Spleen (tissue), 11 donors: ENCODE measurements around the gene HLA-DMB. TPM values are rescaled to one million over a fixed set of nuclear protein-coding genes. Genes with fewer than 3 reads are reported as not detected.
A peak's percentile ranks its signal among the peaks of the same experiment; 100 is the strongest.

Experiments
- DNase-seq: peaks from one replicate; pipeline ENCODE4 v3.0.0-alpha.2; 2020
- H3K27ac ChIP-seq, 8 donors: fragments of 200-600 bp; sonication (generic) in 7 of 8; 1 replicate in 4 of 8; 2 replicates in 4 of 8; pipeline versions ENCODE4 v1.5.0 to v1.8.0; 2016 to 2021; ENCODE audit warnings: inconsistent platforms in 4 of 8, mild to moderate bottlenecking in 4 of 8, moderate library complexity in 1 of 8
- H3K27me3 ChIP-seq, 7 donors: fragments of 200-600 bp; sonication (generic) in 6 of 7; replicated peaks in 1 of 7; 1 replicate in 4 of 7; 2 replicates in 3 of 7; pipeline versions ENCODE4 v1.5.0 to v1.8.0; 2016 to 2021; ENCODE audit warnings: inconsistent platforms in 3 of 7, mild to moderate bottlenecking in 1 of 7
- H3K36me3 ChIP-seq, 6 donors: fragments of 200-600 bp; sonication (generic) in 5 of 6; 1 replicate in 4 of 6; 2 replicates in 2 of 6; pipeline versions ENCODE4 v1.5.0 to v1.8.0; 2016 to 2021; ENCODE audit warnings: inconsistent platforms in 2 of 6
- H3K4me1 ChIP-seq, 6 donors: fragments of 200-600 bp; sonication (generic) in 5 of 6; 1 replicate in 3 of 6; 2 replicates in 3 of 6; pipeline versions ENCODE4 v1.5.0 to v1.8.0; 2016 to 2021; ENCODE audit warnings: inconsistent platforms in 3 of 6
- H3K4me3 ChIP-seq, 8 donors: fragments of 200-600 bp; sonication (generic) in 7 of 8; 1 replicate in 4 of 8; 2 replicates in 4 of 8; pipeline versions ENCODE4 v1.5.0 to v1.8.0; 2016 to 2021; ENCODE audit warnings: inconsistent platforms in 4 of 8, mild to moderate bottlenecking in 4 of 8, moderate library complexity in 2 of 8
- H3K9me3 ChIP-seq, 8 donors: fragments of 200-600 bp; sonication (generic) in 7 of 8; 1 replicate in 4 of 8; 2 replicates in 4 of 8; pipeline versions ENCODE4 v1.5.0 to v1.8.0; 2016 to 2021; ENCODE audit warnings: inconsistent platforms in 4 of 8
- POLR2A ChIP-seq, 3 donors: fragments of 450-650 bp; IDR thresholded peaks; one replicate each; pipeline ENCODE4 v1.5.1; 2017; ENCODE audit warnings: antibody characterized with exemption in 3 of 3, mild to moderate bottlenecking in 1 of 3
- POLR2AphosphoS5 ChIP-seq, 3 donors: sonication (generic); formaldehyde crosslinking; IDR thresholded peaks; one replicate each; pipeline ENCODE4 v1.5.1; 2017; ENCODE audit warnings: antibody characterized with exemption in 3 of 3
- WGBS, 5 donors: extraction: QIAGEN DNeasy Blood & Tissue Kit in 3 of 5; methylation state at CpG; one replicate each; pipeline versions ENCODE4 v1.1.5 to v1.1.7; 2013 to 2018; 5-methylcytosine and 5-hydroxymethylcytosine counted together
- intact Hi-C: fragments of 100-400 bp; cut with DNase I; formaldehyde crosslinking; loops from one replicate; pipeline ENCODE4 v1.15.0; 2023; ENCODE audit warnings: low total_unique reads
- polyA plus RNA-seq, 3 donors: library from polyadenylated mRNA; stranded (reverse); fragments of 200-250 nt; gene quantifications; one replicate each; pipeline ENCODE4 v1.2.1, GENCODE V29; 2013
- total RNA-seq, 7 donors: library from RNA; depleted of rRNA in 3 of 7; stranded (reverse); fragments of >200 nt in 3 of 7; fragmentation: NEBNext Ultra II Directional in 4 of 7; extraction: Animal tissue kit (Norgen Biotek cat#: 25700) in 4 of 7; gene quantifications; one replicate each; pipeline versions ENCODE4 v1.1.0 to v1.2.1, GENCODE V29; 2016 to 2021
- TF ChIP-seq, protein P1 (sequence below), 11 experiments: fragments of 200-600 bp in 7 of 11; fragments of 450-650 bp in 4 of 11; sonication (generic) in 4 of 11; IDR thresholded peaks in 8 of 11; conservative IDR thresholded peaks in 3 of 11; 1 replicate in 7 of 11; 2 replicates in 4 of 11; pipeline versions ENCODE4 v1.4.0 to v1.8.0; 2016 to 2021; ENCODE audit warnings: antibody characterized with exemption in 11 of 11, inconsistent platforms in 4 of 11, mild to moderate bottlenecking in 1 of 11
- donor health status: healthy with polysubstance abuse.
- donor health status: DM: no; HTN: no; CAD: no; lungs with moderate emphysema.
- donor health status: DM: no; HTN: no; CAD: no.
- donor health status: Bipolar disorder and iron deficiency.
- donor health status: healthy.
- donor health status: DM: no; HTN: no; CAD: no.
- donor health status: DM: yes; HTN: yes; CAD: no.

The HLA-DMB gene
- total and polyA plus RNA-seq, 10 donors, result 124 to 226 (median 155) TPM

DNA sequence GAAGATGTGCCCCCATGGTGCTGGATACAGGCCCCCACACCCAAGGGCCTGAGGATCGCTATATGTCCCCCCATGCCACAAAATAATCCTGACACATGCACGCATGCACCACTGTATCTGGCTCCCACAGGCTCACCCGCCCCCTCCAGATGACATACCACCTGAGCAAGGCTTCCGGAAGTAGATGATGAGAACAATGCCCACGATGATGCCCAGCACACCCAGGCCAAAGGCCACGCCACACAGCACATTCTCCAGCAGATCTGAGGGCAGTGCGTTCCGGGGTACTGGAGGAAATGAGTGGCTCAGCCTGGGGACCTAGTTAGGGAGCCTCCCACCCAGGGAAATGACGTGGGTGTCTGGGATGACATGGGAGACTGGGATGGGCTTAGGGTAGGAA lies 8.3 kb upstream of the HLA-DMB start:
- no peaks in the 10 kb centered on the region for H3K9me3 ChIP-seq
- H3K4me1 ChIP-seq, result peaks cover 40 to 100% (median 89%) of the 10 kb centered on the region in 6 donors
- peak in 1 of 3 donors; percentile 14 for TF ChIP-seq POLR2AphosphoS5 (IDR thresholded peaks at IDR 0.05)
- TF ChIP-seq, protein P1, sequence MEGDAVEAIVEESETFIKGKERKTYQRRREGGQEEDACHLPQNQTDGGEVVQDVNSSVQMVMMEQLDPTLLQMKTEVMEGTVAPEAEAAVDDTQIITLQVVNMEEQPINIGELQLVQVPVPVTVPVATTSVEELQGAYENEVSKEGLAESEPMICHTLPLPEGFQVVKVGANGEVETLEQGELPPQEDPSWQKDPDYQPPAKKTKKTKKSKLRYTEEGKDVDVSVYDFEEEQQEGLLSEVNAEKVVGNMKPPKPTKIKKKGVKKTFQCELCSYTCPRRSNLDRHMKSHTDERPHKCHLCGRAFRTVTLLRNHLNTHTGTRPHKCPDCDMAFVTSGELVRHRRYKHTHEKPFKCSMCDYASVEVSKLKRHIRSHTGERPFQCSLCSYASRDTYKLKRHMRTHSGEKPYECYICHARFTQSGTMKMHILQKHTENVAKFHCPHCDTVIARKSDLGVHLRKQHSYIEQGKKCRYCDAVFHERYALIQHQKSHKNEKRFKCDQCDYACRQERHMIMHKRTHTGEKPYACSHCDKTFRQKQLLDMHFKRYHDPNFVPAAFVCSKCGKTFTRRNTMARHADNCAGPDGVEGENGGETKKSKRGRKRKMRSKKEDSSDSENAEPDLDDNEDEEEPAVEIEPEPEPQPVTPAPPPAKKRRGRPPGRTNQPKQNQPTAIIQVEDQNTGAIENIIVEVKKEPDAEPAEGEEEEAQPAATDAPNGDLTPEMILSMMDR (IDR thresholded peaks at IDR 0.05 in 8 of 11, conservative IDR thresholded peaks at IDR 0.05 in 3 of 11), result no peak
- peaks cover 0 to 27% (median 0%) of the 10 kb centered on the region in 6 donors for H3K36me3 ChIP-seq
- DNase-seq, result no peak
- peak overlapping the region in 3 of 8 donors; percentile 92 to 96 (median 93) for H3K27ac ChIP-seq
- intact Hi-C loops, result loop anchor here (10.0 kb wide), 1 partner anchor 54 kb away; no protein-coding TSS in a partner anchor
- H3K4me3 ChIP-seq, result peak overlapping the region in 1 of 8 donors; percentile 5
- WGBS, 5 donors, result 86 to 94% (median 91%) methylated on average over 9 of the region's 9 CpGs
- H3K27me3 ChIP-seq, result no peaks in the 10 kb centered on the region

DNA sequence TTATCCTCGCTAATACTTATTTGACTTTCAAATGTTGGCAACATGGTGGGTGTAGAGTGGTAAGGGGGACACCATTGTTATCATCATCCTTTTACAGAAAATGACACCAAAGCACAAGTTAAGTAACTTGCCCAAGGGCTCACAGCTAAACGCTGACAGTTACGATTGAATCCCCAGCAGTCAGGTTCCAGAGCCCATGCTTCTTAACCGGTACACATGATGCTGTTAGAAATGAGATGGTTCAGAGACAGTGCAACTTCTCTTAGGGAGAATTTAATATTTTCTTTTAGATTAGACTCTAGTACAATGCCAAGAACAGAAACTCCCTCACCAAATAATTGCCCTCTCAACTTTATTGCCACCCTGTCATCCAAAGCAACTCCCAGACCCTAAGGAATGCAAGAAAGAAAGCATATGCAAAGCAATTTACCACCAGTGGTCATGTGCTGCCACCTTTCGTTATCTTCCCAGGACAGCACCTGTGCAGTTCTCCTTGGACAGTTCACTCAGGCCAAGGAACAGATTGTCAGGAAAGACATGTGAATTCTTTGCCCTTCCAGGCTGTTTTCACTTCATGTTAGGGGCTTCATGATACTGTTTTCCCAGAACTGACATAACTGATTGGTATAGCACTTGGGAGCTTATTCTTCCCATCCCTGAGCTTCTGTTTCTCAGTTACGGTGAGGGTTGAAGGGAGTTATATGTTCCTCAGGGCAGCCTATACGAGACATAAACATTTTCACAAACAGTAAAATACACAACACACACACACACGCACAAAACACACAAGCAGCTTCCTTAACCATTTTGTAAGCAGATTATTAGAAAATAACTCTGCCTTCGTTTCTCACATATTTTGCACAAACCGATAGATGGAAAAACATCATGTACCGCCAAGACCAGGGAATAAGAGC lies 7.0 kb upstream of the HLA-DMB start:
- TF ChIP-seq POLR2A (IDR thresholded peaks at IDR 0.05) (no peak), POLR2AphosphoS5 (IDR thresholded peaks at IDR 0.05) (peak in 1 of 3 donors; percentile 49)
- TF ChIP-seq, protein P1 (IDR thresholded peaks at IDR 0.05 in 8 of 11, conservative IDR thresholded peaks at IDR 0.05 in 3 of 11), result peak; percentile 31 to 80 (median 69)
- Histone ChIP-seq H3K9me3 (no peaks in the 10 kb centered on the region), H3K27me3 (no peaks in the 10 kb centered on the region), H3K27ac (peak overlapping the region in 5 of 8 donors; percentile 45 to 96 (median 93)), H3K36me3 (peaks cover 0 to 27% (median 0%) of the 10 kb centered on the region in 6 donors), H3K4me3 (peak overlapping the region in 1 of 8 donors; percentile 24), H3K4me1 (peaks cover 42 to 100% (median 89%) of the 10 kb centered on the region in 6 donors)
- no peak for DNase-seq
- WGBS, 5 donors, result 62 to 72% (median 68%) methylated on average over 11 of the region's 11 CpGs
- intact Hi-C loops, result loop anchor here (10.0 kb wide), 1 partner anchor 53 kb away; no protein-coding TSS in a partner anchor

DNA sequence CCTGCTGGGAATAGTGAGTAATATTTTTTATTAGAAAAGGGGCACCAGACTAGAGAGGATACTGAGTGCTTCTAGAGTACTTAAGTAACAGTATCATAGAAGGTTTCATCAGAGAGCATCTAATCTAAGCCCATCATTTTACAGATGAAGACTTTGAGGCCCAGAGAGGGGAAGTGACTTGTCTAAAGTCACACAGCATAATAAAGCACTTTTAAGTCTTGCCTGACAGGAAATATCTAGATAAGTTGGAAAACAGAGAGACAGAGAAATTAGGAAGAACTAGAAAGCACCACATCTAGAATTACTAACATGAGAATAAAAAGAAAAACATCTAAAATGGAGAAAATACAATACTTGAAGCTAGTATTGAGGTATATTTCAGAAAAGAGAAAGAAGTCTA lies 6.1 kb upstream of the HLA-DMB start:
- TF ChIP-seq POLR2AphosphoS5 (IDR thresholded peaks at IDR 0.05) (no peak), POLR2A (IDR thresholded peaks at IDR 0.05) (no peak)
- TF ChIP-seq, protein P1 (IDR thresholded peaks at IDR 0.05 in 8 of 11, conservative IDR thresholded peaks at IDR 0.05 in 3 of 11), result no peak
- intact Hi-C loops, result loop anchor here (10.0 kb wide), 1 partner anchor 52 kb away; no protein-coding TSS in a partner anchor
- Histone ChIP-seq H3K9me3 (no peaks in the 10 kb centered on the region), H3K36me3 (peaks cover 0 to 27% (median 0%) of the 10 kb centered on the region in 6 donors), H3K4me1 (peaks cover 47 to 100% (median 89%) of the 10 kb centered on the region in 6 donors), H3K4me3 (no peak overlapping the region), H3K27ac (peak overlapping the region in 6 of 8 donors; percentile 30 to 96 (median 94)), H3K27me3 (no peaks in the 10 kb centered on the region)
- no peak for DNase-seq

DNA sequence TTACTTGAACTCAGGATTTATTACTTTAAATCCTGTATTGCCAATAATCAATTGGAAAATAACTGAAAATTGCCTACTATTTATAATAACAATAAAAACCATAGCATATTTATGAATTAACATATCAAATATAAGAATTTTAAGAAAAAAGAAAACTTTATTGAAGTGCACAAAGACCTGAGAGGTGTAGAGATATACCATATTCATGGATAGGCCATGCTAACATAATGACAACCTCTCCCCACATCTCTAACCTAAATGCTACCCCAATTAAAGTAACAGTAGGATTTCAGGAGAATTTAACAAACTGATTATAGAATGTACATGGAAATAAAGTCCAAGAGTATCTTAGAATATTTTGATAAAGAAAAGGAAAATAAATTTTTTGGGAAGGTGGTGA lies 5.1 kb upstream of the HLA-DMB start:
- Histone ChIP-seq H3K27me3 (no peaks in the 10 kb centered on the region), H3K4me3 (peak overlapping the region in 1 of 8 donors; percentile 62), H3K4me1 (peaks cover 51 to 100% (median 89%) of the 10 kb centered on the region in 6 donors), H3K36me3 (peaks cover 0 to 27% (median 0%) of the 10 kb centered on the region in 6 donors), H3K9me3 (no peaks in the 10 kb centered on the region), H3K27ac (peak overlapping the region in 7 of 8 donors; percentile 85 to 96 (median 93))
- TF ChIP-seq, protein P1 (IDR thresholded peaks at IDR 0.05 in 8 of 11, conservative IDR thresholded peaks at IDR 0.05 in 3 of 11), result no peak
- TF ChIP-seq POLR2A (IDR thresholded peaks at IDR 0.05), result no peak
- TF ChIP-seq POLR2AphosphoS5 (IDR thresholded peaks at IDR 0.05), result no peak
- no peak for DNase-seq
- intact Hi-C loops, result loop anchor here (10.0 kb wide), 1 partner anchor 51 kb away; no protein-coding TSS in a partner anchor
